HG03135 (cell line): ENCODE measurements around the gene ABHD10.
"Not testable (repeated sequence)": the region's sequence is repeated elsewhere in the genome, so short reads cannot be mapped to it uniquely, and the experiment has no call there.

Source experiments
- ATAC-seq: cut with Tn5 transposase; IDR thresholded peaks from one replicate; pipeline ENCODE4 v1.9.1; 2021; ENCODE audit warnings: mild to moderate bottlenecking, moderate library complexity; ENCODE audit not compliant: unreplicated experiment

ABHD10 gene

GRCh38 chr3:112020674-112021085, 41.9 kb downstream of the ABHD10 start:
- no peak for ATAC-seq

DNA sequence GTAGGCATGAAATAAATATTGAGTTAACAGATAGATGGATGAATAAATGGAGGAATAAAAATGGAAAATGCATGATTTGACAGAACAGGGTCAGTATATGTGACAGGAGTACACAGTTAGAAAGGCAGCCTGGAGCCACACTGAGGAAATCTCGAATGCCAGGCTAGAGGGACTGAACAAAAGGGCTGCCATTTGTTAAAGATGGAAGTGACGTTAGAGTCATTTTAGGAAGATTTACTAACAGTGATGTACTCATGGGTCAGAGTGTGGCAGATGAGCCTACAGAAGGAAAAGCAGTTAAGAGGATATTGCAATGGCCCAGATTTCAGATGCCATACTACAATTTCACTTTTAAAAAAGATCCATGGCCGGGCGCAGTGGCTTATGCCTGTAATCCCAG, 48.3 kb downstream of the ABHD10 start:
- ATAC-seq, result no peak

DNA sequence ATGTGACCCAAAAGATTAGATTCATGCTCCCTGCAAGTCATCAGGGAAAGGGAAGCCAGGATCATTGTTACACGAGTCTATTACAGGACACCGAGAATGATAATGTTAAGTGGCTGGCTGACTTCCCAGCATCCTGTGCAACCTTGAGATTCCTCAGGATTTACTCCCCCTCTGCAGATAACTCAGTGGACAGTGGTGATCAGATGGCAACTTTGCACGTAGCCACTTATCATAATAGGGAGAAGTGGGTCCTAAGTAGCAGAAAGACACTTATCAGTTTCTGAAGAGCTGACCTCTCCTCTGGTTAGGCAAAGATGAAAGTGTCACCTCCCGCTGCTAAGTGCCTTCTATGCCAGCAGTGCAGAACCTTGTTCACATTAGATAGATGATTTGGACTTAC, 49.0 kb downstream of the ABHD10 start:
- no peak for ATAC-seq

DNA sequence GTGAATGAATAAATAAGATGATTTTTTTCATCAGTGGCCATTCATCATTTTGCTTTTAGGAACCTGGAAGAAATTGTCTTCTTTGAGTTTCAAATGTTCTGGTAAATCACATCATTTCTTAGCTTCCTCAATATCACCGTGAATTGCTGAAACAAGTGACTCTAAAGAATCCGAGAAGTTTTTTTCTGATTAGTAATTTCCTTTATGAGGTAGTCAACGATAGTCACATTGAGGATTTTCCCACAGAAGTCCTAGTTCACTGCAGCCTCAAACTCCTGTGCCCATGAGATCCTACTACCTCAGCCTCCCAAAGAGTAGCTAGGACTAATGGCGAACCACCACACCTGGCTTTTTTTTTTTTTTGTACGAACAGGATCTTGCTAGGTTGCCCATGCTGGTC, 52.1 kb downstream of the ABHD10 start:
- ATAC-seq, result no peak

- ATAC-seq, result no peak
Observed at GRCh38 chr3:112032098-112032731, 53.4 kb downstream of the ABHD10 start.

- no peak for ATAC-seq
Observed at GRCh38 chr3:112034436-112034835, 55.6 kb downstream of the ABHD10 start, which contains the start of gene TMPRSS7. TSS of gene TMPRSS7 (plus strand) at chr3:112034736. CDS start at chr3:112034846, 110 bp downstream.

GRCh38 chr3:112035241-112035640, 56.4 kb downstream of the ABHD10 start:
- ATAC-seq, result no peak

DNA sequence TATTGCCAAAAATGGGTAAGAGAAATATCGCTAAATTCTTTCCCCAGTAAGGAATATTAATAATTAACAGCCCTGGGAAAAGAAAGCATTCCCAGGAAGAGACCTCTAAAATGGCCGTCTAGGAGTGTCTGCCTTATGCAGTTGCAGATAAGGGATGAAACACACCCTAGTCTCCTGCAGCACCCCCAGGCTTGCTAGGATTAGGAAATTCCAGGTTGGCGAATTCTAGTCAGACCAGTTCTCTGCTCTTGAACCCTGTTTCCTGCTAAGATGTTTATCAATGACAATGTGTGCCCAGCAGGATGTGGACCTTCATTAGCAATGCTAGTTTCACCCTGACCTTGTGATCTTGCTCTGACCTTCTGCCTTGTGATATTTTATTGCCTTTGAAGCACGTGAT, 58.4 kb downstream of the ABHD10 start:
- not testable (repeated sequence) for ATAC-seq

GRCh38 chr3:112038863-112039262, 60.0 kb downstream of the ABHD10 start:
- ATAC-seq, result no peak

- ATAC-seq, result no peak
Observed at GRCh38 chr3:112041321-112041720, 62.5 kb downstream of the ABHD10 start.

- ATAC-seq, result no peak
Observed at GRCh38 chr3:112042842-112043280, 64.0 kb downstream of the ABHD10 start.
